Gastrocnemius medialis (tissue), 4 donors: Measurements from ENCODE around the gene SDC3. TPM values are rescaled to one million over a fixed set of nuclear protein-coding genes. Genes with fewer than 3 reads are reported as not detected.

Source experiments
- ATAC-seq, 2 donors: fragments of 150-250 bp; one replicate each; pipeline ENCODE4 v1.9.1; 2016
- DNase-seq, 2 donors: peaks; one replicate each; pipeline ENCODE4 v3.0.0-alpha.2; 2019
- H3K27ac ChIP-seq, 4 donors: fragments of 200-600 bp; sonication (generic); 1 replicate in 1 of 4; 2 replicates in 3 of 4; pipeline ENCODE4 v1.5.1; 2016 to 2018; ENCODE audit warnings: mild to moderate bottlenecking in 2 of 4, moderate library complexity in 1 of 4
- H3K27me3 ChIP-seq, 3 donors: fragments of 200-600 bp; sonication (generic) in 2 of 3; 1 replicate in 1 of 3; 2 replicates in 2 of 3; pipeline versions ENCODE4 v1.5.1 to v1.6.0; 2016 to 2019; ENCODE audit warnings: mild to moderate bottlenecking in 1 of 3, moderate library complexity in 1 of 3
- H3K36me3 ChIP-seq, 2 donors: fragments of 200-600 bp; sonication (generic) in 1 of 2; one replicate each; pipeline ENCODE4 v1.5.1; 2017 to 2018
- H3K4me1 ChIP-seq, 2 donors: fragments of 200-600 bp; sonication (generic) in 1 of 2; one replicate each; pipeline ENCODE4 v1.5.1; 2016 to 2017; ENCODE audit warnings: mild to moderate bottlenecking in 2 of 2
- H3K4me3 ChIP-seq, 4 donors: fragments of 200-600 bp; sonication (generic) in 3 of 4; 1 replicate in 1 of 4; 2 replicates in 3 of 4; pipeline ENCODE4 v1.5.1; 2016 to 2019; ENCODE audit warnings: mild to moderate bottlenecking in 2 of 4
- H3K9me3 ChIP-seq, 3 donors: fragments of 200-600 bp; sonication (generic) in 2 of 3; 1 replicate in 1 of 3; 2 replicates in 2 of 3; pipeline ENCODE4 v1.5.1; 2016 to 2019
- POLR2A ChIP-seq, 2 donors: fragments of 450-650 bp; IDR thresholded peaks; one replicate each; pipeline ENCODE4 v1.6.1; 2017; ENCODE audit warnings: antibody characterized with exemption in 2 of 2, mild to moderate bottlenecking in 2 of 2, moderate library complexity in 2 of 2
- in situ Hi-C, 4 donors: fragments of 200-750 bp; cut with MboI; loops; one replicate each; pipeline versions ENCODE4 v1.15.0 to v1.8.0; 2017; ENCODE audit warnings: low sequenced_read_pairs in 4 of 4
- intact Hi-C: fragments of 100-400 bp; cut with DNase I; formaldehyde crosslinking; loops from one replicate; pipeline ENCODE4 v1.15.1; 2023; ENCODE audit warnings: low total_unique reads
- total RNA-seq, 4 donors: library from RNA; depleted of rRNA; stranded (reverse); fragments of >200 nt; gene quantifications; one replicate each; pipeline versions ENCODE4 v1.1.0 to v1.2.3, GENCODE V29; 2016
- TF ChIP-seq, protein P1 (sequence below), 5 experiments: fragments of 450-650 bp in 3 of 5; fragments of 200-600 bp in 2 of 5; sonication (generic) in 2 of 5; IDR thresholded peaks in 4 of 5; conservative IDR thresholded peaks in 1 of 5; 1 replicate in 4 of 5; 2 replicates in 1 of 5; pipeline ENCODE4 v1.5.1; 2016 to 2019; ENCODE audit warnings: antibody characterized with exemption in 5 of 5, mild to moderate bottlenecking in 3 of 5, moderate library complexity in 3 of 5

Gene SDC3
- total RNA-seq, 4 donors from 2014 or later: 2.7 to 5.6 (median 3.0) TPM

DNA sequence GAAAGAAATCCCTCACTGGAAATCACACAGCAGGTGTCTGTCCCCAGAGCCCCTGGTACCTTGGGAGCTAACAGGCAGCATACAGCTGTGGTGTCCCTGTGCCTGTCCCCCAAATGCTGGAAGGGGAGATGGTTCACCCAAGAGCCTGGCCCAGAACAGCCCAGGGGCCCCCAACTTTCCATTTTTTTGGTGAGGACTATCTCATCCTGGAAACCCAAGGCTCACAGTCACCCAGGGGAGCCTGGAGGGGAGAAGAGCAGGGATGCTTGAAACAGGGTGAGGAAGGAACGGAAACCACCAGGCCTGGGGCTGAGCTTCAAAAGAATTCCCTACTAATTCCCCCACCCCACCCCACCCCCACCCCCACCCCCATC, 3.6 kb downstream of the SDC3 start:
- peaks cover 0 to 7% (median 0%) of the 10 kb centered on the region in 3 donors for H3K27me3 ChIP-seq
- TF ChIP-seq, protein P1, sequence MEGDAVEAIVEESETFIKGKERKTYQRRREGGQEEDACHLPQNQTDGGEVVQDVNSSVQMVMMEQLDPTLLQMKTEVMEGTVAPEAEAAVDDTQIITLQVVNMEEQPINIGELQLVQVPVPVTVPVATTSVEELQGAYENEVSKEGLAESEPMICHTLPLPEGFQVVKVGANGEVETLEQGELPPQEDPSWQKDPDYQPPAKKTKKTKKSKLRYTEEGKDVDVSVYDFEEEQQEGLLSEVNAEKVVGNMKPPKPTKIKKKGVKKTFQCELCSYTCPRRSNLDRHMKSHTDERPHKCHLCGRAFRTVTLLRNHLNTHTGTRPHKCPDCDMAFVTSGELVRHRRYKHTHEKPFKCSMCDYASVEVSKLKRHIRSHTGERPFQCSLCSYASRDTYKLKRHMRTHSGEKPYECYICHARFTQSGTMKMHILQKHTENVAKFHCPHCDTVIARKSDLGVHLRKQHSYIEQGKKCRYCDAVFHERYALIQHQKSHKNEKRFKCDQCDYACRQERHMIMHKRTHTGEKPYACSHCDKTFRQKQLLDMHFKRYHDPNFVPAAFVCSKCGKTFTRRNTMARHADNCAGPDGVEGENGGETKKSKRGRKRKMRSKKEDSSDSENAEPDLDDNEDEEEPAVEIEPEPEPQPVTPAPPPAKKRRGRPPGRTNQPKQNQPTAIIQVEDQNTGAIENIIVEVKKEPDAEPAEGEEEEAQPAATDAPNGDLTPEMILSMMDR (IDR thresholded peaks at IDR 0.05 in 4 of 5, conservative IDR thresholded peaks at IDR 0.05 in 1 of 5): no peak
- TF ChIP-seq POLR2A (IDR thresholded peaks at IDR 0.05): no peak
- DNase-seq: no peak
- intact Hi-C loops (no loop called here), in situ Hi-C loops (no loop called here)
- H3K27ac ChIP-seq: no peak overlapping the region
- no peaks in the 10 kb centered on the region for H3K36me3 ChIP-seq
- H3K9me3 ChIP-seq: no peaks in the 10 kb centered on the region
- ATAC-seq: no peak
- H3K4me1 ChIP-seq: peaks cover 0 to 7% of the 10 kb centered on the region in 2 donors
- H3K4me3 ChIP-seq: no peak overlapping the region

DNA sequence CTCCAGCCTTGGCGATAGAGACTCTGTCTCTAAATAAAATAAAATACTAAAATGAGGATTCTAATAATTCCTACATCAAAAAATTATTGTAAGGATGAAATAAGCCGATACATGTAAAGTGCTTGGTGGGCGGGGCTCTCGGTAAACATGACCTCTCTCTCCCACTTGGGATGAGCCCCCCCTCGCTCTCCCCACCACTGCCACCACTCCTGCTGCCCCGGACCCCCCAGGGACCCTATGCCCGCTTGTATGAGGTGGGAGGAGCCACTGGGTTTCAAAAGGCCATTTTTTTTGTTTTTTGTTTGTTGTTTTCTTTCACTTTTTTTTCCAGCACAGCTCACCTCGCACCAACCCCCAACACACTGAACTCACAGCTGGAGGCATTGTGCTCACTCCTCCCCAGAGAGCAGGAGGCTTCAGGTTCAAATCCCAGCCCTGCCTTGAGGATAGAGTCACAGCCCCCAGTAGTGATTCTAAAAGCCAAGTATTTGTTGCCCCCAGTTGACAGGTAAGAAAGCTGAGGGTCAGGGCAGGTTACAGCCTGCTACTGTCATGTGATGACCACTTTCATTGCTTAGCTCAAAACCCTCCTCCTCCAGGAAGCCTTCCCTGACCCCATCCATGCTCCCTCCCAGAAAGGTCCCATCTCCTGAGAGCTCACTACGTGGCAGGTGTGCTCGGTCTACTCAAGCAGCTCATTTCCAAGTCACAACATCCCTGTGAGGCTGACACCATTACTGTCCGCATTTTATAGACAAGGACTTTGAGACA, 4.2 kb downstream of the SDC3 start:
- Histone ChIP-seq H3K4me3 (no peak overlapping the region), H3K27me3 (peaks cover 0 to 7% (median 0%) of the 10 kb centered on the region in 3 donors), H3K36me3 (no peaks in the 10 kb centered on the region), H3K27ac (no peak overlapping the region), H3K4me1 (peaks cover 0 to 7% of the 10 kb centered on the region in 2 donors), H3K9me3 (no peaks in the 10 kb centered on the region)
- intact Hi-C loops: no loop called here
- in situ Hi-C loops: no loop called here
- no peak for DNase-seq
- TF ChIP-seq POLR2A (IDR thresholded peaks at IDR 0.05): no peak
- TF ChIP-seq, protein P1 (IDR thresholded peaks at IDR 0.05 in 4 of 5, conservative IDR thresholded peaks at IDR 0.05 in 1 of 5): no peak
- ATAC-seq: no peak

DNA sequence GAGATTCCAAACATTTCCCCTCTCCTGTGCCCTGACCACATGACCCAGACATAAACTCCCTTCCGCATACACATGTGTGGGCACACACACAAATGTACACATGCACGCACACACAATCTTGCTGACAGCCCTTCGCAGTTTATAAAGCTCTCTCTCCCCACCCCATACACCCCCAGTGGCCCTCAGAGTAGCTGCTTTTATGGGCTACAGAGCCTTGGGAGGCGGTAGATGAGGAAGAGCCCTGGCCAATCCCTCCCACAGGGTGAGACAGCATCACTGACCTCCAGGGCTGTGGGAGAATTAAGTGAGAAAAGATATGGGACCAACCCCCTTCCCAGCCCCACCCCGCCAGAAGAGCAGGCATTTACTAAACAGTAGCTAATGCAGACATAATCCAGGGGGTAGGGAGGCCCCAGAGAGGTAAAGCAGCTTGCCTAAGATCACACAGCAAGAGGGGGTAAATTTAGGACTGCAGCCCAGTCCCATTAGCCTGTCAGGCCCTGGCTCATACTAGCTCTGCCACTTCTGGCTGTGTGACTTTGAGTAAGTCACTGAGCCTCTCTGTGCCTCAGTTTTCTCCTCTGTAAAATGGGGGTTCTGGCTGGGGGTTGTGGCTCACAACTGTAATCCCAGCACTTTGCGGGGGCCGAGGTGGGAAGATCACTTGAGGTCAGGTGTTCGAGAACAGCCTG, 5.1 kb downstream of the SDC3 start:
- intact Hi-C loops (no loop called here), in situ Hi-C loops (no loop called here)
- no peaks in the 10 kb centered on the region for H3K36me3 ChIP-seq
- H3K27ac ChIP-seq: peak overlapping the region in 2 of 4 donors; percentile 60 to 67
- H3K4me3 ChIP-seq: no peak overlapping the region
- ATAC-seq (peak in 1 of 2 donors; percentile 6), DNase-seq (no peak)
- TF ChIP-seq POLR2A (IDR thresholded peaks at IDR 0.05): no peak
- TF ChIP-seq, protein P1 (IDR thresholded peaks at IDR 0.05 in 4 of 5, conservative IDR thresholded peaks at IDR 0.05 in 1 of 5): no peak
- H3K9me3 ChIP-seq: no peaks in the 10 kb centered on the region
- H3K4me1 ChIP-seq: peaks cover 0 to 7% of the 10 kb centered on the region in 2 donors
- peaks cover 0 to 7% (median 0%) of the 10 kb centered on the region in 3 donors for H3K27me3 ChIP-seq

DNA sequence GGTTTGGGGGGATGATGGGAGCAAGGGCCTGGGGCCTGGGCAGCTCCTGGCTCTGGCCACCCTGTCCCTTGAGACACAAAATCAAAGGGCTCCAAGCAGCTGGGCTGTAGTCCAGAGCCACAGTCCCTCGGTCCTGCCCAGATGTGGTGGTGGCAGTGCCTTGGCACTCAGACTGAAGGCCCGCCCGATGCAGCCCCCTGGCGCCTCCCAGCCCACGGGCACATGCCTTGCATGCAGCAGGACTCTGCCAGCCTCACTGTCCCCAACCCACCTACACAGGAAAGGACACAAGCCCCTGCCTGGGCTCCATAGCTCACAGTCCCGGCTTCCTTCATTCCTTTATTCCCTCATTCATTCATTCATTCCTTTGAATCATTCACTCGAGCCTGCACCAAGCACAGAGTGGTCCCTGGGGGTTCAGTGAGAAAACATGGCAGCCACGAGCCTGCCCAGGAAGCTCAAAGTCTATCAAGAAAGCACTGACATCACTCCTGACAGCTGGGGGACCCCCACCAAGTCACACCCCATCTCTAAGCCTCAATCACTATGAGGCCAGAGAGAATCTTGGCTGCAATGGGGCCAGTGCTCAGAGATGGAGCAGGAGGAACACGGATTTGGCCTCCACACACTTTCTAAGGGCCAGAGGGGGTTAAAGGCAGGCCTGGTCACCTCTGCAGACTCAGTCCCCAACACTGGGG, 5.8 kb downstream of the SDC3 start:
- TF ChIP-seq, protein P1 (IDR thresholded peaks at IDR 0.05 in 4 of 5, conservative IDR thresholded peaks at IDR 0.05 in 1 of 5): no peak
- TF ChIP-seq POLR2A (IDR thresholded peaks at IDR 0.05): no peak
- Histone ChIP-seq H3K4me1 (peaks cover 0 to 7% of the 10 kb centered on the region in 2 donors), H3K4me3 (no peak overlapping the region), H3K27me3 (peaks cover 0 to 4% (median 0%) of the 10 kb centered on the region in 3 donors), H3K36me3 (no peaks in the 10 kb centered on the region), H3K9me3 (no peaks in the 10 kb centered on the region), H3K27ac (peak overlapping the region; percentile 45 to 67 (median 63))
- ATAC-seq (peak in 1 of 2 donors; percentile 13), DNase-seq (no peak)
- intact Hi-C loops: no loop called here
- in situ Hi-C loops: no loop called here
